HG03469 (cell line): ENCODE measurements around the gene STAP2.
"Not testable (repeated sequence)": the region's sequence is repeated elsewhere in the genome, so short reads cannot be mapped to it uniquely, and the experiment has no call there.

Experiments
- ATAC-seq: cut with Tn5 transposase; IDR thresholded peaks from one replicate; pipeline ENCODE4 v1.9.1; 2021; ENCODE audit warnings: mild to moderate bottlenecking, moderate library complexity, moderate number of reproducible peaks; ENCODE audit not compliant: unreplicated experiment

Gene STAP2

GRCh38 chr19:4358709-4359626 lies 20.3 kb upstream of the STAP2 start:
- no peak for ATAC-seq

- no peak for ATAC-seq
These were observed 19.3 kb upstream of the STAP2 start for GRCh38 chr19:4357921-4358326.

GRCh38 chr19:4357095-4357797 lies 18.6 kb upstream of the STAP2 start:
- ATAC-seq, result no peak

GRCh38 chr19:4354897-4355296 lies 16.3 kb upstream of the STAP2 start:
- ATAC-seq, result no peak

GRCh38 chr19:4354282-4354681 lies 15.7 kb upstream of the STAP2 start:
- ATAC-seq, result no peak

GRCh38 chr19:4352701-4353121 lies 14.1 kb upstream of the STAP2 start:
- ATAC-seq, result no peak

- ATAC-seq, result no peak
These were observed 12.1 kb upstream of the STAP2 start for GRCh38 chr19:4350726-4351125.

GRCh38 chr19:4350111-4350510 lies 11.5 kb upstream of the STAP2 start:
- ATAC-seq, result no peak

- not testable (repeated sequence) for ATAC-seq
These were observed 10.6 kb upstream of the STAP2 start for GRCh38 chr19:4349225-4349624.

GRCh38 chr19:4347521-4347920 lies 8.9 kb upstream of the STAP2 start:
- ATAC-seq, result no peak

- ATAC-seq, result no peak
These were observed 7.4 kb upstream of the STAP2 start for GRCh38 chr19:4346020-4346383.

- no peak for ATAC-seq
These were observed 6.9 kb upstream of the STAP2 start for GRCh38 chr19:4345342-4346019.

- peak; percentile 34 for ATAC-seq
These were observed 5.0 kb upstream of the STAP2 start, which contains the start of gene MPND for GRCh38 chr19:4343370-4344307. TSS of gene MPND (plus strand) at chr19:4343562. CDS start at chr19:4343594, 32 bp downstream.

- peak; percentile 70 for ATAC-seq
These were observed 4.2 kb upstream of the STAP2 start for GRCh38 chr19:4342615-4343369.

- ATAC-seq, result no peak
These were observed 3.6 kb upstream of the STAP2 start for GRCh38 chr19:4342314-4342614.

GRCh38 chr19:4337906-4338440 lies 654 bp downstream of the STAP2 start:
- no peak for ATAC-seq

GRCh38 chr19:4334929-4335570 lies 3.6 kb downstream of the STAP2 start:
- ATAC-seq, result no peak

- ATAC-seq, result no peak
These were observed 8.8 kb downstream of the STAP2 start for GRCh38 chr19:4329858-4330257.
